Heart right ventricle (tissue), 16 donors: ENCODE measurements around the gene PRTFDC1. TPM values are rescaled to one million over a fixed set of nuclear protein-coding genes. Genes with fewer than 3 reads are reported as not detected.
A peak's percentile ranks its signal among the peaks of the same experiment; 100 is the strongest.

Experiments used
- ATAC-seq, 8 donors: fragments of 200-7000 bp; cut with Tn5 transposase; one replicate each; pipeline ENCODE4 v1.9.1; 2020; ENCODE audit warnings: mild to moderate bottlenecking in 8 of 8, moderate library complexity in 8 of 8, moderate number of reproducible peaks in 1 of 8
- DNase-seq, 2 donors: peaks; one replicate each; pipeline ENCODE4 v3.0.0-alpha.2; 2020
- H3K27ac ChIP-seq, 10 donors: fragments of 200-600 bp; sonication (generic) in 2 of 10; one replicate each; pipeline versions ENCODE4 v1.5.0 to v1.8.0; 2020 to 2022; ENCODE audit warnings: mild to moderate bottlenecking in 3 of 10
- H3K27me3 ChIP-seq, 7 donors: fragments of 200-600 bp; one replicate each; pipeline ENCODE4 v1.8.0; 2021 to 2022; ENCODE audit warnings: mild to moderate bottlenecking in 2 of 7
- H3K36me3 ChIP-seq, 9 donors: fragments of 200-600 bp; sonication (generic) in 1 of 9; one replicate each; pipeline versions ENCODE4 v1.5.0 to v1.8.0; 2020 to 2022; ENCODE audit warnings: mild to moderate bottlenecking in 2 of 9
- H3K4me1 ChIP-seq, 9 donors: fragments of 200-600 bp; sonication (generic) in 1 of 9; one replicate each; pipeline versions ENCODE4 v1.5.0 to v1.8.0; 2020 to 2022; ENCODE audit warnings: mild to moderate bottlenecking in 4 of 9
- H3K4me3 ChIP-seq, 10 donors: fragments of 200-600 bp; sonication (generic) in 2 of 10; one replicate each; pipeline versions ENCODE4 v1.5.0 to v1.8.0; 2020 to 2022; ENCODE audit warnings: mild to moderate bottlenecking in 7 of 10, moderate library complexity in 2 of 10
- H3K9me3 ChIP-seq, 11 donors: fragments of 200-600 bp in 10 of 11; sonication (generic) in 2 of 11; one replicate each; pipeline versions ENCODE4 v1.5.0 to v1.8.0; 2013 to 2022; ENCODE audit warnings: mild to moderate bottlenecking in 2 of 11, control low read depth in 1 of 11, moderate library complexity in 1 of 11
- CTCF ChIP-seq, 9 donors: fragments of 200-600 bp; sonication (generic) in 2 of 9; IDR thresholded peaks; one replicate each; pipeline versions ENCODE4 v1.5.0 to v1.8.0; 2021 to 2022; ENCODE audit warnings: antibody characterized with exemption in 9 of 9, mild to moderate bottlenecking in 5 of 9, moderate library complexity in 1 of 9
- WGBS, 2 donors: extraction: QIAGEN DNeasy Blood & Tissue Kit; methylation state at CpG; one replicate each; pipeline ENCODE4 v1.1.7; 2013; ENCODE audit warnings: inconsistent platforms in 1 of 2; 5-methylcytosine and 5-hydroxymethylcytosine counted together
- intact Hi-C, 10 donors: fragments of 100-400 bp; cut with DNase I; formaldehyde crosslinking; loops; one replicate each; pipeline versions ENCODE4 v1.11.1 to v1.14.2; 2022
- polyA plus RNA-seq, 2 donors: library from polyadenylated mRNA; stranded (reverse); fragments of 200-250 nt; gene quantifications; one replicate each; pipeline ENCODE4 v1.2.3, GENCODE V29; 2013
- total RNA-seq, 10 donors: library from RNA; stranded (reverse); fragmentation: NEBNext Ultra II Directional in 3 of 10; extraction: Animal tissue kit (Norgen Biotek cat#: 25700) in 3 of 10; gene quantifications; one replicate each; pipeline versions ENCODE4 v1.2.1 to v1.2.4, GENCODE V29; 2021 to 2023
- donor health status: Arrhythmogenic right ventricular cardiomyopathy.
- donor health status: ischemic (EF 13 %, LVEDD 7.1; RV severe dilation, severe dysfunction).
- donor health status: healthy with polysubstance abuse.
- donor health status: DM: no; HTN: yes; CAD: no.
- donor health status: DM: no; HTN: no; CAD: no.
- donor health status: ischemic (EF 25% LVEDD 6.9; RV normal size, moderate dysfunction).
- donor health status: ischemic (EF 25% LVEDD 5.7; RV mildly dilated, moderate dysfunction).
- donor health status: healthy.
- donor health status: DM: yes; HTN: yes; CAD: no.
- donor health status: Ischemic cardiomyopathy.
- donor health status: ischemic (EF 35%, LVEDD 5.7; RV mildly dilated, moderate dysfunction).
- donor health status: nonischemic (EF 11% LVEDD 7.7; RV severe dilation, severe dysfunction).
- donor health status: DM: yes; HTN: yes; CAD: no.
- donor health status: PGD.
- donor health status: ischemic (EF 29% LVEDD 5.4; RV normal size, mild dysfunction).
- donor health status: nonischemic (EF 23%, LVEDD 6.1; RV moderate dilation, normal function).

PRTFDC1 gene
- total and polyA plus RNA-seq, 12 donors: 2.5 to 11.4 (median 5.0) TPM

GRCh38 chr10:24884793-24885192, 67.6 kb downstream of the PRTFDC1 start:
- ATAC-seq: no peak

GRCh38 chr10:24884316-24884715, 68.1 kb downstream of the PRTFDC1 start:
- H3K9me3 ChIP-seq: no peaks in the 10 kb centered on the region
- no peaks in the 10 kb centered on the region for H3K36me3 ChIP-seq
- no peak overlapping the region for H3K4me3 ChIP-seq
- DNase-seq: no peak
- peaks cover 0 to 19% (median 0%) of the 10 kb centered on the region in 9 donors for H3K4me1 ChIP-seq
- 93 to 96% methylated on average over 2 of the region's 2 CpGs for WGBS, 2 donors
- no peak for ATAC-seq
- no peak for TF ChIP-seq CTCF (IDR thresholded peaks at IDR 0.05)
- H3K27me3 ChIP-seq: no peaks in the 10 kb centered on the region
- intact Hi-C loops: no loop called here
- H3K27ac ChIP-seq: no peak overlapping the region

More at GRCh38 chr10:24884793-24885192, 67.6 kb downstream of the PRTFDC1 start:
- no peaks in the 10 kb centered on the region for H3K36me3 ChIP-seq
- peaks cover 0 to 24% (median 0%) of the 10 kb centered on the region in 9 donors for H3K4me1 ChIP-seq
- no peaks in the 10 kb centered on the region for H3K9me3 ChIP-seq
- no peaks in the 10 kb centered on the region for H3K27me3 ChIP-seq
- no peak overlapping the region for H3K27ac ChIP-seq
- TF ChIP-seq CTCF (IDR thresholded peaks at IDR 0.05): no peak
- DNase-seq: no peak
- H3K4me3 ChIP-seq: no peak overlapping the region
- intact Hi-C loops: no loop called here
- WGBS, 2 donors: 92 to 95% methylated on average over 1 of the region's 1 CpG

GRCh38 chr10:24883176-24883575, 69.2 kb downstream of the PRTFDC1 start:
- TF ChIP-seq CTCF (IDR thresholded peaks at IDR 0.05): no peak
- no peaks in the 10 kb centered on the region for H3K36me3 ChIP-seq
- H3K27ac ChIP-seq: peak overlapping the region in 1 of 10 donors; percentile 59
- peaks cover 0 to 18% (median 0%) of the 10 kb centered on the region in 9 donors for H3K4me1 ChIP-seq
- WGBS, 2 donors: 65 to 77% methylated on average over 2 of the region's 2 CpGs
- intact Hi-C loops: no loop called here
- no peak for DNase-seq
- H3K27me3 ChIP-seq: no peaks in the 10 kb centered on the region
- ATAC-seq: no peak
- H3K9me3 ChIP-seq: no peaks in the 10 kb centered on the region
- no peak overlapping the region for H3K4me3 ChIP-seq

- Histone ChIP-seq H3K27ac (peak overlapping the region in 2 of 10 donors; percentile 48 to 66), H3K27me3 (no peaks in the 10 kb centered on the region), H3K9me3 (no peaks in the 10 kb centered on the region), H3K4me1 (peaks cover 0 to 18% (median 0%) of the 10 kb centered on the region in 9 donors), H3K4me3 (peak overlapping the region in 1 of 10 donors; percentile 28), H3K36me3 (no peaks in the 10 kb centered on the region)
- ATAC-seq (peak in 4 of 8 donors; percentile 35 to 63 (median 60)), DNase-seq (peak in 1 of 2 donors; percentile 27)
- WGBS, 2 donors: 64 to 67% methylated on average over 11 of the region's 11 CpGs
- TF ChIP-seq CTCF (IDR thresholded peaks at IDR 0.05): no peak
- intact Hi-C loops: no loop called here
Observed at GRCh38 chr10:24882047-24882698, 70.2 kb downstream of the PRTFDC1 start.
